Measurements from ENCODE around the gene FRMPD1. TPM values are rescaled to one million over a fixed set of nuclear protein-coding genes. Genes with fewer than 3 reads are reported as not detected.

FRMPD1 gene
- total RNA-seq, 1 experiment from 2014 or later: not detected

DNA sequence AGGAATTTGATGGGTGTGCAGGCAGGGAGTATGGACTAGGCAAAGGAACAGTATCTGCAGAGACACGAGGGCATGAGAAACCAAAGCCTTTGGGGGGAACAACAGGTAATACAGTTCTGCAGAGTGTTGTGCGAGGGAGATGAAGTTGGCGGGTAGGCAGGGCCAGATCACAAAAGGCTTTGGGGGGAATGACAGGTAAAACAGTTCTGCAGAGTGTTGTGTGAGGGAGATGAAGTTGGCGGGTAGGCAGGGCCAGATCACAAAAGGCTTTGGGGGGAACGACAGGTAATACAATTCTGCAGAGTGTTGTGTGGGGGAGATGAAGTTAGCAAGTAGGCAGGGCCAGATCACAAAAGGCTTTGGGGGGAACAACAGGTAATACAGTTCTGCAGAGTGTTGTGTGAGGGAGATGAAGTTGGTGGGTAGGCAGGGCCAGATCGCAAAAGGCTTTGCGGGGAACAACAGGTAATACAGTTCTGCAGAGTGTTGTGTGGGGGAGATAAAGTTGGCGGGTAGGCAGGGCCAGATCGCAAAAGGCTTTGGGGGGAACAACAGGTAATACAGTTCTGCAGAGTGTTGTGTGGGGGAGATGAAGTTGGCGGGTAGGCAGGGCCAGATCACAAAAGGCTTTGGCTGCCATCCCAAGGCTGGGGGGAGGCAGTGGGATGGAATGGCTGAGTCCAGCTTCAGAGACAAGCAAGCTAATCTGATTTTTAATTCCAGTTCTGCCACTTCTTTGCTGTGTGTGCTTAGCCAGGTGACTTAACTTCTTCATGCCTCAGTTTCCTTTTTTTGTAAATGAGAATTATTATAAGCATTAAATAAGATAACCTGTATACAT lies 33.0 kb downstream of the FRMPD1 start:
- DNase-seq: no peak
- no peak overlapping the region for H3K27ac Mint-ChIP-seq (ENCODE audit: unreplicated experiment)
- no peaks in the 10 kb centered on the region for H3K4me1 Mint-ChIP-seq (ENCODE audit: low read depth, unreplicated experiment)
- no TSS peak for BruUV-seq (replicated peaks)
- H3K4me3 Mint-ChIP-seq (ENCODE audit: low read depth, unreplicated experiment): no peak overlapping the region
- TF ChIP-seq, protein P1, sequence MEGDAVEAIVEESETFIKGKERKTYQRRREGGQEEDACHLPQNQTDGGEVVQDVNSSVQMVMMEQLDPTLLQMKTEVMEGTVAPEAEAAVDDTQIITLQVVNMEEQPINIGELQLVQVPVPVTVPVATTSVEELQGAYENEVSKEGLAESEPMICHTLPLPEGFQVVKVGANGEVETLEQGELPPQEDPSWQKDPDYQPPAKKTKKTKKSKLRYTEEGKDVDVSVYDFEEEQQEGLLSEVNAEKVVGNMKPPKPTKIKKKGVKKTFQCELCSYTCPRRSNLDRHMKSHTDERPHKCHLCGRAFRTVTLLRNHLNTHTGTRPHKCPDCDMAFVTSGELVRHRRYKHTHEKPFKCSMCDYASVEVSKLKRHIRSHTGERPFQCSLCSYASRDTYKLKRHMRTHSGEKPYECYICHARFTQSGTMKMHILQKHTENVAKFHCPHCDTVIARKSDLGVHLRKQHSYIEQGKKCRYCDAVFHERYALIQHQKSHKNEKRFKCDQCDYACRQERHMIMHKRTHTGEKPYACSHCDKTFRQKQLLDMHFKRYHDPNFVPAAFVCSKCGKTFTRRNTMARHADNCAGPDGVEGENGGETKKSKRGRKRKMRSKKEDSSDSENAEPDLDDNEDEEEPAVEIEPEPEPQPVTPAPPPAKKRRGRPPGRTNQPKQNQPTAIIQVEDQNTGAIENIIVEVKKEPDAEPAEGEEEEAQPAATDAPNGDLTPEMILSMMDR (IDR thresholded peaks at IDR 0.05; ENCODE audit: unreplicated experiment): no peak
- H3K36me3 Mint-ChIP-seq (ENCODE audit: insufficient read depth, unreplicated experiment): no peaks in the 10 kb centered on the region
- intact Hi-C loops (cut with micrococcal nuclease; ENCODE audit: unreplicated experiment): no loop called here
- CTCF ChIA-PET: no interaction called here
- no peaks in the 10 kb centered on the region for H3K9me3 Mint-ChIP-seq (ENCODE audit: low read depth, unreplicated experiment)
- H3K27me3 Mint-ChIP-seq (ENCODE audit: unreplicated experiment): peaks cover 55% of the 10 kb centered on the region

DNA sequence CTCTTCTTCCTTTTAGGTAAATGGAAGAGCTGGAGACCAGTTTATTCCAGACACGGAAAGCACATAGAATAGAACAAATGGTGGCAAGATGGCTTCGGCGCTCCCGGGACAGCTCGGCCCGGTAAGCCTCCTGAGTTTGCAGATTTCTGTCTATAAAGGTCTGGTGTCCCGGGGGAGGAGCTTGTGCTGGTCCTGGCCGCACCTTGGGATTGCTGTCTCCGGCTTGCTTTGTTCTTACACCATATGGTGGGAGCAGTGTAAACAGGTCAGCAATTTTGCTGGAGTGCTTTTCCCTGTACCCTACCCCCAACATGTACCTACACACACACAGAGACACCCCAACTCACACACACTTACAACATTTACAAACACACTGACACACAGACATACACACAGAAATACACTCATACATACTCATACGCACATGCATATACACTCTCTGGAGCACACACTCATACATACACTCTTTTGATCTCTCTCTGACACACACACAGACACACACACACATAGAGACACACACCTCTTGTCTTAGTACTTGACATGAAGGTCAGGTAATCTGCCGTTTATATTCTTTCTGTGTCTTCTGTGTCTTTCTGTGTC lies 42.0 kb downstream of the FRMPD1 start:
- BruUV-seq (replicated peaks): no TSS peak
- Mint-ChIP-seq H3K9me3 (ENCODE audit: low read depth, unreplicated experiment) (no peaks in the 10 kb centered on the region), H3K27ac (ENCODE audit: unreplicated experiment) (no peak overlapping the region), H3K27me3 (ENCODE audit: unreplicated experiment) (peaks cover 20% of the 10 kb centered on the region), H3K4me1 (ENCODE audit: low read depth, unreplicated experiment) (no peaks in the 10 kb centered on the region), H3K4me3 (ENCODE audit: low read depth, unreplicated experiment) (no peak overlapping the region), H3K36me3 (ENCODE audit: insufficient read depth, unreplicated experiment) (no peaks in the 10 kb centered on the region)
- TF ChIP-seq, protein P1 (IDR thresholded peaks at IDR 0.05; ENCODE audit: unreplicated experiment): no peak
- no peak for DNase-seq
- intact Hi-C loops (cut with micrococcal nuclease; ENCODE audit: unreplicated experiment): no loop called here
- CTCF ChIA-PET: no interaction called here

DNA sequence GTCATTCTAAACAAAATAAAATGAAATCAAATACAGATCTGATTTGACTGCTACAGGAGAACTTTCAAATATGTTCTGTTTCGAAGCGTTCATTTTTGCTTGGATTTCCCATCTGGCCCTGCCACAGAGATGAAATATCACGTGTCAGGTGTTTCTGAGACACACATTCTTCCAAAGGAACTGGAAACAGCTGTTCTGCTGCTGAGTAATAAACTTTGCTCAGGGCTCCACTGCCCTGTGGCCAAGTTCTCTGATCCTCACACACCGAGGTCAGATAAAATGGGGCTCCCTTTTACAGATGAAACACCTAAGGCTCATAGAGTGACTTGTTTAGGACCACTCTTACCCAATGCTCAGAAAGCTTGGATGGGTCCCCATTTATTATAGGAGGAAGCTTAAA lies 42.5 kb downstream of the FRMPD1 start:
- Mint-ChIP-seq H3K4me1 (ENCODE audit: low read depth, unreplicated experiment) (no peaks in the 10 kb centered on the region), H3K27ac (ENCODE audit: unreplicated experiment) (no peak overlapping the region), H3K27me3 (ENCODE audit: unreplicated experiment) (peaks cover 20% of the 10 kb centered on the region), H3K4me3 (ENCODE audit: low read depth, unreplicated experiment) (no peak overlapping the region), H3K9me3 (ENCODE audit: low read depth, unreplicated experiment) (no peaks in the 10 kb centered on the region), H3K36me3 (ENCODE audit: insufficient read depth, unreplicated experiment) (no peaks in the 10 kb centered on the region)
- intact Hi-C loops (cut with micrococcal nuclease; ENCODE audit: unreplicated experiment): no loop called here
- BruUV-seq (replicated peaks): no TSS peak
- no peak for DNase-seq
- CTCF ChIA-PET: no interaction called here
- TF ChIP-seq, protein P1 (IDR thresholded peaks at IDR 0.05; ENCODE audit: unreplicated experiment): no peak

DNA sequence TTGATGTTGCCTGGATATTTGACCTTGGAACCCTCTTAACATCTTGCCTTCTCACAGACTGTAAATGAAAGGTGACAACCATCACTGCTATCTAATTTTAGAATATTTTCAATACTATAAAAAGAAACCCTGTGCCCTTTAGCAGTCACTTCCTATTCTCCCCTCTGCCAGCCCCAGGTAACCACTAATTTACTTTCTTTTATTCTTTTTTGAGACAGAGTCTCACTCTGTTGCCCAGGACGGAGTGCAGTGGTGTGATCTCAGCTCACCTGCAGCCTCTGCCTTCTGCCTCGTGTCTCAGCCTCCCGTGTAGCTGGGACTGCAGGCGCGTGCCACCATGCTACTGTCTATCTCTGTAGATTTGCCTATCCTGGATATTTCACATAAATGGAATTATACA lies 43.6 kb downstream of the FRMPD1 start:
- intact Hi-C loops (cut with micrococcal nuclease; ENCODE audit: unreplicated experiment): no loop called here
- Mint-ChIP-seq H3K27ac (ENCODE audit: unreplicated experiment) (no peak overlapping the region), H3K4me1 (ENCODE audit: low read depth, unreplicated experiment) (no peaks in the 10 kb centered on the region), H3K9me3 (ENCODE audit: low read depth, unreplicated experiment) (no peaks in the 10 kb centered on the region), H3K36me3 (ENCODE audit: insufficient read depth, unreplicated experiment) (no peaks in the 10 kb centered on the region), H3K27me3 (ENCODE audit: unreplicated experiment) (peaks cover 20% of the 10 kb centered on the region), H3K4me3 (ENCODE audit: low read depth, unreplicated experiment) (no peak overlapping the region)
- DNase-seq: no peak
- CTCF ChIA-PET: no interaction called here
- TF ChIP-seq, protein P1 (IDR thresholded peaks at IDR 0.05; ENCODE audit: unreplicated experiment): no peak
- no TSS peak for BruUV-seq (replicated peaks)

Measured in Calu3 (cell line).